RWPE2 (cell line): ENCODE measurements around the gene ECI1.
A peak's percentile ranks its signal among the peaks of the same experiment; 100 is the strongest.

Experiments
- ATAC-seq: fragments of 200-7000 bp; cut with Tn5 transposase; 3 replicates; pipeline ENCODE4 v1.9.1; 2021; ENCODE audit warnings: low read depth
- DNase-seq: peaks from one replicate; pipeline ENCODE4 v3.0.0-alpha.2; 2020; ENCODE audit warnings: low spot score
- H3K27ac ChIP-seq: fragments of 450-650 bp; 2 replicates; pipeline ENCODE4 v1.5.1; 2017; ENCODE audit warnings: mild to moderate bottlenecking; ENCODE audit not compliant: poor library complexity, severe bottlenecking
- H3K27me3 ChIP-seq: fragments of 250-450 bp; sonication (Bioruptor Pico); 2 replicates; pipeline ENCODE4 v1.5.1; 2021; ENCODE audit warnings: mild to moderate bottlenecking, moderate library complexity; ENCODE audit not compliant: insufficient read depth, poor library complexity, severe bottlenecking
- H3K36me3 ChIP-seq: fragments of 250-450 bp; sonication (Bioruptor Pico); 2 replicates; pipeline ENCODE4 v1.5.1; 2020; ENCODE audit warnings: low read depth, mild to moderate bottlenecking, moderate library complexity
- H3K4me1 ChIP-seq: fragments of 250-450 bp; sonication (Bioruptor Pico); 2 replicates; pipeline ENCODE4 v1.5.1; 2021; ENCODE audit warnings: mild to moderate bottlenecking, moderate library complexity; ENCODE audit not compliant: insufficient read depth, poor library complexity, severe bottlenecking
- H3K4me3 ChIP-seq: fragments of 250-450 bp; sonication (Bioruptor Pico); 2 replicates; pipeline ENCODE4 v1.5.1; 2021; ENCODE audit warnings: mild to moderate bottlenecking, moderate library complexity; ENCODE audit not compliant: severe bottlenecking
- H3K9me3 ChIP-seq: fragments of 250-450 bp; sonication (Bioruptor Pico); 2 replicates; pipeline ENCODE4 v1.5.1; 2021; ENCODE audit warnings: mild to moderate bottlenecking, moderate library complexity; ENCODE audit not compliant: severe bottlenecking
- TF ChIP-seq, protein P1 (sequence below): fragments of 450-650 bp; IDR thresholded peaks from one replicate; pipeline ENCODE4 v1.5.1; 2017; ENCODE audit warnings: mild to moderate bottlenecking, moderate library complexity; ENCODE audit not compliant: poor library complexity, severe bottlenecking

ECI1 gene, protein sequence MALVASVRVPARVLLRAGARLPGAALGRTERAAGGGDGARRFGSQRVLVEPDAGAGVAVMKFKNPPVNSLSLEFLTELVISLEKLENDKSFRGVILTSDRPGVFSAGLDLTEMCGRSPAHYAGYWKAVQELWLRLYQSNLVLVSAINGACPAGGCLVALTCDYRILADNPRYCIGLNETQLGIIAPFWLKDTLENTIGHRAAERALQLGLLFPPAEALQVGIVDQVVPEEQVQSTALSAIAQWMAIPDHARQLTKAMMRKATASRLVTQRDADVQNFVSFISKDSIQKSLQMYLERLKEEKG

DNA sequence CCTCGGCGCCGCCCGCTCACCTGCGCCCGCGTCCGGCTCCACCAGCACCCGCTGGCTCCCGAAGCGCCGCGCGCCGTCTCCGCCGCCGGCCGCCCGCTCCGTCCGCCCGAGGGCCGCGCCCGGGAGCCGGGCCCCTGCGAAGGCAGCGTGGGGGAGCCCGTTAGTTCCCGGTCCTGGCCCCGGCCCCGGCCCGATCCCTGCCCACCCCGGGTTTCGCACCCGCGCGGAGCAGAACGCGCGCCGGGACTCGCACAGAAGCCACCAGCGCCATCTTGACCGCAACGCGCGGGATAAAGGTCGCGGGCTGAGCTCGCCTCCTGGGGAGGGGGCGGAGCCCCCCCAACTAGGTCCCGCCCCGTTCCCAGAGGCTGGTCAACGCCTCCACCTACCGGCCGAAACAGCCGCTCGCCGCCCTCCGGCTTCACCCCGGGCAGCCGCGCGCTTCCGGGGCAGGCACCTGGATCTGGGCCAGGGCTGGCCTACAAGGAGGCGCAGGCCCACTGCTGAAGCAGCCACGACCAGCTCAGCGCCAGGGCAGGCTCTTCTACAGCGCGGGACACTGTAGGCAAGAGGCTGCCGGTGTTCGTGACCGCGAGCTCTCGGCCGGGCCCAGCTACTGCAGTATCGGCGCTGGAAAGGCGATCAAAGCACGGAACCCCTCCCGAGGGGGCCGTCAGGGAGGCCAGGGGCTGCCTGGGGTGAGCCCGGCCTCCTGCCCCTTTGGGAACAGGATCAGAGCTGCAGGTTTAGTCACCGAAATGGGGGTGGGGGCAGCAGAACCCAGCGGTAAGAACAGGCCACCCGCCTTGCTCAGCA lies at the start of gene ECI1:
Gene ECI1 (minus strand): TSS at position 292 of the 816 bp plus-strand sequence. CDS start 21 bp downstream, at position 271.
- Histone ChIP-seq H3K9me3 (no peaks in the 10 kb centered on the region), H3K4me1 (peaks cover 10% of the 10 kb centered on the region), H3K27me3 (no peaks in the 10 kb centered on the region), H3K27ac (peak within 1 kb of the TSS; percentile 85), H3K36me3 (peaks cover 70% of the 10 kb centered on the region), H3K4me3 (peak within 1 kb of the TSS; percentile 86)
- peak; percentile 85 for ATAC-seq
- TF ChIP-seq, protein P1, sequence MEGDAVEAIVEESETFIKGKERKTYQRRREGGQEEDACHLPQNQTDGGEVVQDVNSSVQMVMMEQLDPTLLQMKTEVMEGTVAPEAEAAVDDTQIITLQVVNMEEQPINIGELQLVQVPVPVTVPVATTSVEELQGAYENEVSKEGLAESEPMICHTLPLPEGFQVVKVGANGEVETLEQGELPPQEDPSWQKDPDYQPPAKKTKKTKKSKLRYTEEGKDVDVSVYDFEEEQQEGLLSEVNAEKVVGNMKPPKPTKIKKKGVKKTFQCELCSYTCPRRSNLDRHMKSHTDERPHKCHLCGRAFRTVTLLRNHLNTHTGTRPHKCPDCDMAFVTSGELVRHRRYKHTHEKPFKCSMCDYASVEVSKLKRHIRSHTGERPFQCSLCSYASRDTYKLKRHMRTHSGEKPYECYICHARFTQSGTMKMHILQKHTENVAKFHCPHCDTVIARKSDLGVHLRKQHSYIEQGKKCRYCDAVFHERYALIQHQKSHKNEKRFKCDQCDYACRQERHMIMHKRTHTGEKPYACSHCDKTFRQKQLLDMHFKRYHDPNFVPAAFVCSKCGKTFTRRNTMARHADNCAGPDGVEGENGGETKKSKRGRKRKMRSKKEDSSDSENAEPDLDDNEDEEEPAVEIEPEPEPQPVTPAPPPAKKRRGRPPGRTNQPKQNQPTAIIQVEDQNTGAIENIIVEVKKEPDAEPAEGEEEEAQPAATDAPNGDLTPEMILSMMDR = peak; percentile 73
- peak; percentile 92 for DNase-seq

DNA sequence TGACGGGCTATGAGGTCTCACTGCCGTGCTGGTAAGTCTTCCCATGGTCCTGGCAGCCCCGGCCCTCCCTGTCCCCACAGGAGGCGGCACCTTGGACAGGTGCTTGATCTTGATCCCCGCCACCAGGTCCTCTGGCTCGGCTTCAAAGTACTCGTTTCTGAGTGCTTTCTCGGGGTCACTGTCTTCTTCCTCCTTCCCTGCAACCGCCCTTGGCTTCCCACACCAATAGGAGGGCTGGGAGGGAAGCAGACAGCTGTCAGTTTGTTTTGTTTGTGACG lies 48.5 kb upstream of the ECI1 start:
- Histone ChIP-seq H3K27me3 (no peaks in the 10 kb centered on the region), H3K36me3 (no peaks in the 10 kb centered on the region), H3K4me3 (no peak overlapping the region), H3K27ac (no peak overlapping the region), H3K4me1 (no peaks in the 10 kb centered on the region), H3K9me3 (no peaks in the 10 kb centered on the region)
- TF ChIP-seq, protein P1 = no peak
- ATAC-seq = no peak
- DNase-seq = peak; percentile 62

DNA sequence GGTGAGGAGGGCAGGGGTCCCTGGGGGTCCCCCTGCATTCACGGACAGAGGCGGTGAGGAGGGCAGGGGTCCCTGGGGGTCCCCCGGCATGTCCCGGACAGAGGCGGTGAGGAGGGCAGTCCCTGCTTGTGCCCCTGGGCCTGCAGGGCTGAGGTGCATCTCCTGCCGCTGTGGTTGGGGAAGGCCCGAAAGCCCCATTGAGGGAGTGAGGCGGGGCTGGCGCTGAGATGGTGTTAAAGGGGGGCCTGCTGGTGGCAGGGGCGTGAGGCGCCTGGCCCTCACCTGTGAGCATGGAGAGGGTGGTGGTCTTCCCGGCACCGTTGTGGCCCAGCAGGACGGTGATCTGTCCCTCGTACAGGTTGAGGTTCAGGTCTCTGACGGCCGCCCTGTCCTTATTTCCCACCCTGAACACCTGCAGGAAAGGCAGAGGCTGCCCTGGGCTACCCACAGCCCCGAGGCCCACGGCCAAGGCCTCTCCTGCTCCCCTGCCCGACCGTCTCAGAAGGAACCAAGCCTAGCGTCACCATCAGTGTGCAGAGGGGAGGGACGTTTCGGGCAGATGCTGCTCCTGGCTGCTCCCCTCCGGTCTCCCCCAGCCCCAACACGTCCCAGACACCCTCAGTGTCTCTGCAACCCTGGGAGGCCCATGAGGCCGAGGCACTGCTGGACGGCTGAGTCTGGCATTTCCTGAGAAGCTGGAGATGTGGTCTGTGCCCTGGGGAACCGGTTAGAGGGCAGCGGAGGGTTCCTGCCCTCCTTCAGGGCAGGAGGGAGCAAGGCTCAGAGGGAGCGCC lies 47.9 kb upstream of the ECI1 start:
- no peaks in the 10 kb centered on the region for H3K4me1 ChIP-seq
- ATAC-seq = peak; percentile 33; the same call in 1 of the 3 replicates
- TF ChIP-seq, protein P1 = no peak
- DNase-seq = no peak
- no peak overlapping the region for H3K27ac ChIP-seq
- no peaks in the 10 kb centered on the region for H3K27me3 ChIP-seq
- no peaks in the 10 kb centered on the region for H3K9me3 ChIP-seq
- H3K36me3 ChIP-seq = no peaks in the 10 kb centered on the region
- no peak overlapping the region for H3K4me3 ChIP-seq

DNA sequence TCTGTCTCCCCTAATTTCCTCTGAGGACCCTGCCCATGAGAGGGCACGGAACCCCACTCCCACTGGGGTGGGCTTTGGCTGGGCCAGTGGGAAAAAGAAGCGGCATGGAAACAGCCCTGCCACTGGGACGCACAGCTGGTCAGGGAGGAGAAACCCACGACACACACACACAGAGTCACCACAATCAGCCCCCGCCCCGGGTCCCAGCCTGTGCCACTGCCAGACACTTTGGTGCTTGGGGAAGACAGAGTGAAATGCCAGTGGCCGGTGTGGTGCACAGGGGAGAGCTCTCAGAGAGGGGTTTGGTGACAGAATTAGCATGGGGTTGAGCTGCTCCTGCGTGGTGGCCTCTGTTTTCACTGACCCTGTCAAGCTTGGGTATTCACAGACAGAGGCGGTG lies 47.2 kb upstream of the ECI1 start:
- H3K9me3 ChIP-seq = no peaks in the 10 kb centered on the region
- H3K4me3 ChIP-seq = no peak overlapping the region
- TF ChIP-seq, protein P1 = no peak
- no peak overlapping the region for H3K27ac ChIP-seq
- H3K36me3 ChIP-seq = no peaks in the 10 kb centered on the region
- no peaks in the 10 kb centered on the region for H3K4me1 ChIP-seq
- H3K27me3 ChIP-seq = no peaks in the 10 kb centered on the region
- no peak for DNase-seq
- ATAC-seq = no peak
